GF-D8 (cell line): ENCODE results near the gene PIGV.

Source experiments
- DNase-seq: peaks from one replicate; lab custom pipeline; 2025; lab: John Stamatoyannopoulos, UW

Gene PIGV

DNA sequence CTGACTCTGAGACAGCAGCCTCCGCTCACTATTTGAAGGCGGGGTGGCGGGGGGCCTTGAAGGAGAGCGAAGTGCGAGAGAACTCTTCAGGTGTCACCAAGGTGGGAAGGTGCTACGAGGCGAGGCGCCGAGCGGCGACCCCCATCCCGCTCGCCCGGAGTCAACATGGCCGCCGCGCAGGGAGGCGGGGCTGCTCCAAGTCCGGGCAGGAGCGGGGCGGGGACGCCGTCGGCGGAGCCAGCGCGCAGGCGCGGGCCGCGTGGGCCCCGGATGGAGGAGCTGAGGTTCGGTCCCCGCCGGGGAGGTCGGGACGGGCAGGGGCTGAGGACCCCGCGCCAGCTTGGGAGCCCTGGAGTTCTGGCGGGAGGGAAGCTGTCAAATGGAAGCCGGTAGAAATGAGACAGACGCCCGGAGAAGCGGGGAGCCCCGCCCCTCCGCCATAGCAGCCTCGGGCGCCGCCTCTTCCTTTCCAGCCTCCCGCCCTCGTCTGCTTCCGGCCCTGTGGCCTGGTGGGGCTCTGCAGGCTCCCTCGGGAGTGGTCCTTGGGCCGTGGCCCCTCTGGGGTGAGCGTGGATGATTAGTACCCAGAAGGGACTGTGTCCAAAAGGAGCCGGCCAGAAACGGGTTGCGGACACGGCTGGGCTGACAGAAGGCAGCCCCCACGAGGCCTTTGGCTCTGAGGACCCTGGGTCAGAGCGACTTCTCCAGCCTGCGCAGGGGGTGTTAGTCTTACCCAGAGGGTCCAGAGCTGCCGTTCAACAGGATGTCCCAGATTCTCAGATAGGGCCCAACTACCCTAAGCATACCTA lies at the start of gene PIGV:
Gene PIGV (plus strand): TSS at position 245 of the 809 bp plus-strand sequence. CDS start 2,866 bp downstream, outside the sequence.
- peak; percentile 74 for DNase-seq

DNA sequence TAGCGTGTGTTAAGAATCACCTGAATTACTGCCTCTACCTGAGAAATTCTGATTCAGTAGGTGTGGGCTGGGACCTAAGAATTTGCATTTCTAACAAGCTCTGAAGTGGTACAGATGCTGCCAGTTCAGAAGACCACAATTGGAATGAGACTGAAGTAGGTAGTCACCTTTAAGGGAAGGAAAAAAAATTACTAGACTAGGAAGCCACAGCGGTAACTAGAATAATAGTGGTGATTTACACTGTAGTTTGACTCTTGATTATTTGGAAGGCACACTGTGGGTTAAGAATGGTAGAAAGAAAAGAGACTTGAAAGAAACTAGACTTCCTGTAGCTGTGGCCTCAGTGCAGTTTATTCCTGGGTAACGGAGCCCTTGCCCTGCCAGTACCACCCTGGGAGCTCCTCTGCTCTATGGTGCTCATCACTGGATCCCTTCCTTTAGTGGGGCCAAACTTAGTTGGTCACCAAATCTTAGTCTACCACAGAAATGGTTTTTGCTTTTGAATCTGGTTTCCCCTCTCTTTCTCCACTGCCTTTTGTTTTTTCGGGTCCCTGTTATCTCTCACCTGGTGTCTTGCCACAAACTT lies 48.3 kb upstream of the PIGV start:
- DNase-seq, result no peak

DNA sequence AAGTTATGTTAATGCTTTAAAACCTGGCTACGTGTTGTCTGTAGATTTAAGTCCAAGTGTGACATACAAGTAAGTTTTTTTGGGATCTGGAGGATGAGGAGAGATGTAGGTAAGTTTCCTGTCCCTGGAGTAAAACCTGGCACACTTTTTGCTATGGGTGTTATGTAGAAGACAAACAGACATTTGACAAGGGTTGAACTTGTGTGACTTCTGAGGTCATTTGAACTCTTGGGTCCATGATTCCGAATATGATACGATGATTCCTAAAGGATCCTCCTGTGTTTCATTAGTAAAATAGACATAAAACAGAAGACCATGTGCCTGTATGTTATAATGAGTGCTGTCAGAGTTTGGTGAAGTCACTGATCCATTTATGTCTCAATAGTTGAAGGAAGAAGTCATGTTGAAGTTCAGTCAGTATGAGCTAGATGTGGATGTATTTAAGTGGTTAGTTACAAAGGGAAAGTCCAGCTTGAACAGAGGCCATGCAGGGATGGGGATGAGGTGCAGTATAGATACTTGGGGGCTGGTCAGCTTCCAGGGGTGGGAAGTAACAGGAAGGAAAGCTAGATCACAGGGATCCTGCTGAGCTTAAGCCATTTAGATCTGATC lies 47.6 kb upstream of the PIGV start:
- DNase-seq, result no peak

DNA sequence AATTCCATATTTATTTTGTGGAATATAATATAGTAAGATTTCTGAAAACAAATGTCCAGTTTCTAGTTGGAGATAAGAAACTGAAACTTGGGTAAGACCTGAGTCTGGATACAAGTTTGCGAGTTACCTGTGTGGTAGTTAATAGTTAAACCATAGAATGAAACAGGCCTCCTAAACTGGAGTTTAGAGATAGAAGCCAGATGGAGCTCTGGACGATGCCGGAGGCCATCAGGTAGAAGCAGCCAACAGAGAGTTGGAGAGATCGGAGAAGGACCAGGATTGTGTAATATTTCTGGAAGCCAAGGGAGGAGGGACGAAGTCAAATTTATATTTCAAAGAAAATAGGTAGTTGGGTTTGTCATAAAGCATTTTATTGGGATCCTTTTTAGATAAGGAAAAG lies 46.8 kb upstream of the PIGV start:
- DNase-seq, result no peak

DNA sequence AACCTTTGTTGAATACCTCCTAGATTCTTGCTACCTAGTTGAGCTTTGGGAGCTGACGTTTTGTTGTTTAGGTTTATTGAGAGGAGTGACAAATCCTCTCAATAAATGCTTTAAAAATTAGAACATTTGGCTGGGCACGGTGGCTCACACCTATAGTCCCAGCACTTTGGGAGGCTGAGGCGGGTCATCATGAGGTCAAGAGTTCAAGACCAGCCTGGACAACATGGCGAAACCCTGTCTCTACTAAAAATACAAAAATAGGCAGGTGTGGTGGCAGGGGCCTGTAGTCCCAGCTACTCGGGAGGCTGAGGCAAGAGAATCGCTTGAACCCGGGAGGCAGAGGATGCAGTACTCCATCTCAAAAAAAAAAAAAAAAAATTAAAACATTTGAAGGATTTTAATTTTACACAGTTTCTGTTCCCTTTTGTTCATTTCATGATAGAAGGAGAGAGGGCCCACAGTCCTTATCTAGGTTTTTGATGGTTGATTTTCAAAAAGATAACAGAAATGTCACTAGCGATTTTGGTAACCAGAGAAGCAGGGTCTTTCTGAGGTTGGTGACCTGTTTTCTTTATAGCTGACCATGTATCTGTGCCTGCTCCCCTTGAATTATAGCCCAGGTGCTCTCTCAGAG lies 44.2 kb upstream of the PIGV start:
- DNase-seq, result no peak

DNA sequence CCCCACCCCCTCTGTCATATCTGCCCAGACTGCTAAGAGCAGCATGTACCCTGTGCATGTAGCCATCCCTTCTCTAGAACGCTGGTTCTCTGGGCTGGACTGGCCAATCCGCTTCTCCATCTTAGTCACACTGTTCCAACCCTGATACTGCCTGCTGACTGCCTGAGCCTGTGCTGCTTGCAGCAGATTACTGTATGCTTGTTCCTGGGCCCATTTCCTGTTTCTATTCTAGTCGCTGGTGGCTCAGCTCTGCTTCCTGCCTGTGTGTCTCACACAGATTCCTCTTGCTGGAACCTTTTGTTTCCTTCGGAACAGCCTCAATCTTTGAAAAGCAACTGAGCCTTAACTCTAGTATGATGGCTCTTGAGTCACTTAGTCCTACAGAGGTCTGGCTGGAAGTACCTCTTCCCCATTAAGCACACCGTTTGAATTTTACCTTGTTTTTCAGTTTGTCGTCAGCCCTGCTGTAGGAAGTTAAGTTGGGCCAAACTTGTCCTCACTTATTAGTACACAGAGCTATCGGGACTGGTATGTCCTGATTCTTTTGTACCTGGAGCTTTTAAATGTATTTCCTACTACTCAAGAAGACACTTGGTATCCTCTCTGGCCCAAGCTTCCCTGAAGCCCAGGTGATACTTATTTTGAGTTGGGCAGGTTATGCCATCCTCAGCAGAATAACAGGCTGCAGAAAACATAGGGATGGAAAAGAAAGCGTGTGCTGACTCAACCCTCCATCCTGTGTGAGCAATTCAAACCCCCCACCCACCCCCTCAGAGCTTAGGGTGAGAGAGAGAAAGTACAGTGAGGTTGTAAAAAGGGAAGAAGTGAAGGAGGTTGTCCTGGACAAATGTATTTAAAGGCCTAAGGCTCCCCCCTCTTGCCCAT lies 43.4 kb upstream of the PIGV start:
- peak; percentile 30 for DNase-seq

DNA sequence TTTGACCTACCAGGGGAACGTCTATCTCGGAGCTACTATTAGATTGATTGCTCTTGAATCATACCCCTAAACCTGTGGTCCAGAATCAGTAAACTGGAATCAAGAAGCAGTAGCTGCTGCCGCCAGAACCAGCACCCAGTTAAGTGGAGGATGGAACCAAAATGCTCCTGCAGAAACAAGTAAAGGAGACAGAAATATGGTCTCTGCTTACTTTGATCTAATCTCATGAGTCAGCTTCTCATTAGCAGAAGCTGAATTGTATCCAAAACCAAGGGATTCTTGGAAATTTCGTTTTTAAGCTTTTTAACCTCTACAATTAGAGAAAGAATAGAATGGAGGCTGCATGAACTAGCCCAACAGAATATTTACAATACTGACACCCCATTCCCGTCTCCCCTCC lies 42.6 kb upstream of the PIGV start:
- no peak for DNase-seq

DNA sequence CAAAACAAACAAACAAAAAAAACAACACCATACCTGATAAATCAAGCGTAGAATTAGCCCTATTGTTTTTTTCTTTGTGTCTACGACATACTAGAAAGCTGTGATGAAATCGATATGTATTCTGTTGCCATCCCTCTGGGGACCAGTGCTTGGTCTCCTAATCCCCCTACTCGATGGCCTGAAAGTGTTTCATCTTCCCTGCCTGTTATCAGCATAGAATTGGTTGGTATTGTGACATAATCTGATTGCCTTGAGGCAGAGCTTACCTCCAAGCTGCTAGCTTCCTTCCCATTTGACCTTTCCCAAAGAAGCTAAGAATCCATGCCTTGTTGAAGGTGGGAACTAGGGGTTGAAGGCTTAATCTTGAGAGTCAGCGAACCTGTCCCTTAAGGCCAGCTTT lies 40.7 kb upstream of the PIGV start:
- no peak for DNase-seq

DNA sequence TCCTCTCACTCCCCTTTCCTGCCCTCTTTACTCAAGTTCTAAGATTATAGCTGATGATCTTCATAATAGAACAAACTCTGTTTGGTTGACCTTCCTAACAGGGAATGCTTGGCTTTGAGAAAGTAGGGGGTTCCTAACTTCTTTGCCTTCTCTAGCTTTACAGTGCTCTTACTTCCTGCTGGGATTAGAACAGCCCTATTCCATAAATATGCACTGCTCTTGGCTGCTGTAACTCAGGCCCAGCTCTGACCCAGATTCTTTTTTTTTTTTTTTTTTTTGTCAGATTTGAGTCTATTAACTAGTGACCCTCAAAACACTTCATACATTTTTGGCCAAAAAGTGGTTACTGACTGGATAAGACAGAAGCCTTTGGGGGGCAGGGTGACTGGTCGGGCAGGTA lies 39.4 kb upstream of the PIGV start:
- DNase-seq, result no peak

DNA sequence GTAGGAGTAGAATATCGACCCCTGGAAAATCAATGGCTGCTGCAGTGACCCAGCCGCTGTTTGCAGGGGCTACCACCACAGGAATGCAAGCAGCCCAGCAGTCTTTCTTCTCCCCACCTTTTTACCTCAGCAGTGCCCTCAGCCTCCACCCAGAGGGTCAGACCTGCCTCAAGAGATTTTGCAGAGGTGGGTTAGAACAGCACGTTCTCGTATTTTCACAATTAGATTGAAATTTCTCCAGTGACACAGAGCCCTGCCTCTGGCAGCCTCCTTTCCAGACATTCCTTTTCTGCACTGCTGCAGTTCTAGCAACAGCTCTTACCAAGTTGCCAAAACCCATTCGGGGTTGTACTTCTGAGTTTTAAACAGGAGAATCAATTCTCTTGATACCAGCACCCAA lies 38.3 kb upstream of the PIGV start:
- DNase-seq, result no peak

DNA sequence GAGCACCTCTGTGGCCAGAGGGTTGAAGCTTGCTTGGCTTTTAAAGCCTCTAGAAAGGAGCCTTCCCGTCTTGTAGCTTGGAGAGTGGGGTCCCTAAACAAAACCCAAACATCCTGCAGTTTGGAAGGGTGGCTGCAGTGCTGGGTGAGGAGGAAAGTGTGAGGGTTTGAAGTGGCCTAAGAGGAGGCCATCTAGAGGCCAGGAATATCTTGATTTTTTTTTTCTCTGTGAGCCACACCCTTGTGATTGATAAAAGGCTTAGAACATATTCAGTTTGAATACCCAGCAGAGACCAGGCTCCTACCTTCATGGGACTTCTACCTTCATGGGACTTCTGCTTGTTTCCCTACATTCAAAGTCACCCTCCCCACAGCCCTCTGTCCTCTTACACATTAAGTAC lies 37.3 kb upstream of the PIGV start:
- DNase-seq, result no peak

DNA sequence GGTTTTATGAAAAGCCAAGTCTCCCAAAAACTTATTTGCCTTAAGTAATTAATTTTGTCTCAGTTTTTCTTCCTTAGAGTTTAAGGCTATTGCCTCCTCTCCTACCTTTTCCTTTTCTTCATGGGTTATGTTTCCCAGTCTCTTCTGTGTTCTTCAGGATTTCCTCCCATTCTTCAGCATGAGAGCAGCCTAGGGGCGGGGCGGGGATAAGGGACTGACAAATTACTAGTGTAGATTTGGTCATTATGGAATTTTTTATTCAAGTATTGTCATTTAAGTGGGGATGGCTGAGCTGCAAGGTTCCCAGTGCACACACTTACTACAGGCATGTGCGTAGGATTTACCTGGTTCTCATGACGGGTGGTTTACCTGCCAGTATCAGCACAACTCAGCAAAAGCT lies 35.2 kb upstream of the PIGV start:
- DNase-seq, result no peak

DNA sequence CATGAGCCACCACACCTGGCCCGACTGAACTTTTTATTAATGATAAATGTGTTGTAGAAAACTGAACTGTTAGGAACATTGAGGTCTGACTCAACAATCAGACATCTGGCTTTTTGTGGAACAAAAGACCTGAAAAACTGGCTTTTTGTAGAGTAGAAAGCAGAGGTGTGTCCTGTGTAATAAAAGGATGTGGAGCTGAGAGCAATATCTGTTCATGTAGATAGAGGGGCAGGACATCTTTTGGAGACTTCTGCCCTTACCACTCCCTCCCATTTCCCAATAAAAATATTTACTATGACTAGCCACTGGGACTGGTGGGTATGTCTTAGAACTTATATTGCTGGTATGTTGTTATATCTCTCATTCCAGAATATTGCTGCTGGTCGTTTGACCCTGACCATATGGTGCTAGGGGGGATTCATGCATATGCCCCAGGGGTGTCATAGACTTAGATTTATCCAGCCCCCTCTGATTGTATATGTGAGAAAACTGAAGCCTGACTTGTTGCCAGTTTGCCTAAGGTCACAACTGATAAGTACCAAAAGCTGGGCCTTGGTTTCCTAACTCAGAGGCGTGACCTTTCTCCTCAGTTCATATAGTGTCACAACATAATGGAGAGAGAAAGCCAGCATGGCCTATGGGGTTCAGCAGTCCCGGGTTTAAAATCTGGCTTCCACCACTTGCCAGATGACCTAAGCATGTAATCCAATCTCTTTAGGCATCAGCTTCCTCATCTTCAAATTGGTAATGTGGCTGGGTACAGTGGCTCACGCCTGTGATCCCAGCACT lies 33.5 kb upstream of the PIGV start:
- no peak for DNase-seq

DNA sequence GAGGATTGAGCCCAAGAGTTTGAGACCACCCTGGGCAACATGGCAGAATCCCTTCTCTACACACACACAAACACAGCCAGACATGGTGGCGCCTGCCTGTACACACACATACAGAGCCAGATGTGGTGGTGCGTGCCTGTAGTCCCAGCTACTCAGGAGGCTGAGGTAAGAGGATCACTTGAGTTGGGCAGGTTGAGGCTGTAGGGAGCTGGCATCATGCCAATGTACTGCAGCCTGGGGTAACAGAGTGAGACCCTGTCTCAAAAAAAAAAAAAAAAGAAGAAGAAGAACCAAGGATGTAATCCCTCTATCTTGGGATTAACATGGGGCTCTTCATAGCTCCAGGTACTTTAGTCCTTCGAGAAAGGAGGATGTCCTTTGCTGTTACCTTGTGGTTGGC lies 29.4 kb upstream of the PIGV start:
- no peak for DNase-seq

DNA sequence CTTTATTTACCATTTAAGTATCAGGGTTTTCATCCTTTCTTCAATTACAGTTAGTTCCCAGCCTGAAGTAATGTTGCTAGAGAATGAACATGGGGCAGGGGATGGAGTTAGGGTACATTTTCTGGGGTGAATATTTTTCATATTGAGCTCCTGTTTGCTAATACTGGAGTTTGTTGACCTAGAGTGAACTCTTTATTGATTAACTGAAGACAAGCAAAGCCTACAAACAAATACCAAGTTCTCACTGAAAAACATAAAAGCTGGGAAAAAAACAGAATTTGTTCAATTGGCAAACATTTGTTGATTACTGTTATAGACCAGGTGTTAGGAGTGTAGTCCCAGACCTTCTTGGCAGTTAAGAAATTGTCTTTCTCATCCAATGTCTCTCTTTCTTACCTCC lies 28.2 kb upstream of the PIGV start:
- DNase-seq, result no peak

DNA sequence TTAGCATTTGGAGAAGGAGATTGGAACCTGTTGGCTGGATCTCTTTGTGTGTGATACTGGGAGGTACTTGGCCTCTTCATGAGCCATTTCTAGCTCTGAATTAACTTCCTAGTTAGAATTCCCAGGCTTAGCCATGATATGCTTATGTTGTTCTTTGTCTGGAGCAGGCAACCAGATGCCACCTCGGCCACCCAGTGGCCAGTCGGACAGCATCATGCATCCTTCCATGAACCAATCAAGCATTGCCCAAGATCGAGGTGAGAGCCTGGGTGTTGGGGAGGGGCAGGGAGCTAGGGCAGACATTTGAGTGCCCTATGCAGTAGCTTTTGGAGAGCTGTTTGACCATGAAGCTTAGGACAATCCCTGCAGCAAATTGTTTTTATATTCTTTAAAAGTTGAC lies 26.5 kb upstream of the PIGV start:
- no peak for DNase-seq

DNA sequence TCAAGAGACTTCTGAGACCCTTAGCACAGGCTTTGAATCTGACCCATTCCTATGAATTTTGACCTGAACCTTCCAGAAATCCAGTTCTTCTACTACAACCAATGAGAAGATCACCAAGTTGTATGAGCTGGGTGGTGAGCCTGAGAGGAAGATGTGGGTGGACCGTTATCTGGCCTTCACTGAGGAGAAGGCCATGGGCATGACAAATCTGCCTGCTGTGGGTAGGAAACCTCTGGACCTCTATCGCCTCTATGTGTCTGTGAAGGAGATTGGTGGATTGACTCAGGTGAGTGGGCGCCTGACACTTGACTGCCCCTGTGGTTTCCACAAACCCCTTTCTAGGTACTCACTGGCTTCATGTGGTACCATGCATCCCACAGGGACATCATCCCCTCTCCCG lies 20.0 kb upstream of the PIGV start:
- no peak for DNase-seq

DNA sequence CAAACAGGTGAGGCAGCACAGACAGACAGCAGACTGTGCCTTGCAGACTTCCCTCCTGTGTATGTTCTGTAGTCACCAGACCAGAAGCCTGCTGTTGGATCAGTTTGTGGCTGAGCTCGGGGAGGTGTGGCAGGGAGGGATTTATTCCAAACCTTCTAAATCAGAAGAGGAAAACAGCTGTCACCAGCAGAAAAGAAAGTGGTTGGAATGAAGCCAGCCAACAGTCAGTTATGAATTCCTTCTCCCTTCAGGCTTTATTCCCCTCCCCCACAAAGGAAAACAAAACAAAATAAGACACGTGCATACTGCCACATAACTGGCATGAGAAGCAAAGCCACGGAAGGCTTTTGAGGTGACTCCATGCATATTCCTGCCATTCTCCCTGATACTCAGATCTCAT lies 19.0 kb upstream of the PIGV start:
- no peak for DNase-seq

DNA sequence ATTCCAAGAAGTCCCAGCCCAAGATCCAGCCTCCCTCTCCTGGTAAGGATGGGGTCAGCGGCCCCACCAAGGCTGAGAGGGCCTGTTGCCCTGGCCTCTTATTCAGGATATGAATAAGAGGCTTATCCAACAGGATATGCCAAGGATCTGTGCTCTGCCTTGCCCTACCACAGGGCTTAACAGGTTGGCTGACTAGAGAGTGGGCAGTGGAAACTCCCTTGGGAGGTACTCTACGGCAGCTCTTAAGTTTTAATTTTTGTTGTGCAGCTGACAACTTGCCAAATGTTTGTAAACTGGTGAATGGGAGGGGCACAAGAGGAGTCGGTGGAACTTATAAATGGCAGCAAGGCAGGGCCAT lies 16.5 kb upstream of the PIGV start:
- no peak for DNase-seq

DNA sequence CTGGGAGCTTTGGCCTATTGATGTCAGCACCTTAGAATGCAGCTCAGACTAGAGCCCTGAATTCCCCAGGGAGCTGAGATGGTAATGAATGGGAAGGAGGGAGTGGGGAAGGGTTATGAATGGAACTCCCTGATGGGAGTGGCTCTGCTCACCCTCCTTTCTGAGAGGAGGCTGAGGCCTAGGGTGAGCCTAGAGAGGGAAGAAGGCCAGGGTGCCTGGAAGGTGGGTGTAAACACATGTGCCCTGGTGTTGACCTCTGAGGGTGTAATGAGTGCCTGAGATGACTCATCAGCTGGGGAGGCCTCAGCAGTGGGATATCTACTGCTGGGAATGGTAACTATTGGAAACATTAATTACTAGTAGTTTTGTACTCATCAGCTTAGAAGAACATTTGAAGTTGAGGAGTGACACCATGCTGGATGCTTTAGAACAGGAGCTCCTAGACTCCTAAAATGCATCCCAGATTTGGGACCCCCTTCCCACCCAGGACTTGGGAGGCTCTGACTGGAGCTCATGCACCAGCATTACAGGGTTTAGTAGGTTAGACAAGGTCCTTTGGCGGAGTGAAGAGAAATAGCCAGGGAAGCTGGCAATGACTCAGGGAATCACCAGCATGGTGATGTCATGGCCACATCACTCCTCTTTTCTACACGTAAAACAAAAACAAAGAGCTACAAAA lies 16.0 kb upstream of the PIGV start:
- no peak for DNase-seq

DNA sequence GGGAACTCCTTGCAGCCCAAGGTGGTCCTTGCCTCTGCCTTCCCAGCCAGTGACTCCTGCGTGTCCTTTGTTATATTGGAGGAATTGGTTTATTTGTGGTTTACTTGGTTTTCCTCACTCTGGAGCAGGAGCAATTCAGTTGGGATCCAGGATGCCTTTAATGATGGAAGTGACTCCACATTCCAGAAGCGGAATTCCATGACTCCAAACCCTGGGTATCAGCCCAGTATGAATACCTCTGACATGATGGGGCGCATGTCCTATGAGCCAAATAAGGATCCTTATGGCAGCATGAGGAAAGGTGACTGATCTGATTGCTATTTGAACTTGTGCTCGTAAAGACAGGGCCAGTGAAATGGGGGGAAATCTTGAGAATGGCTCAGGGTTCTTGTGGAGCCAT lies 15.1 kb upstream of the PIGV start:
- no peak for DNase-seq
